ENCODE data around the gene ZNF716. TPM values are rescaled to one million over a fixed set of nuclear protein-coding genes. Genes with fewer than 3 reads are reported as not detected.

Gene ZNF716
- total and polyA plus RNA-seq, 10 donors: not detected

DNA sequence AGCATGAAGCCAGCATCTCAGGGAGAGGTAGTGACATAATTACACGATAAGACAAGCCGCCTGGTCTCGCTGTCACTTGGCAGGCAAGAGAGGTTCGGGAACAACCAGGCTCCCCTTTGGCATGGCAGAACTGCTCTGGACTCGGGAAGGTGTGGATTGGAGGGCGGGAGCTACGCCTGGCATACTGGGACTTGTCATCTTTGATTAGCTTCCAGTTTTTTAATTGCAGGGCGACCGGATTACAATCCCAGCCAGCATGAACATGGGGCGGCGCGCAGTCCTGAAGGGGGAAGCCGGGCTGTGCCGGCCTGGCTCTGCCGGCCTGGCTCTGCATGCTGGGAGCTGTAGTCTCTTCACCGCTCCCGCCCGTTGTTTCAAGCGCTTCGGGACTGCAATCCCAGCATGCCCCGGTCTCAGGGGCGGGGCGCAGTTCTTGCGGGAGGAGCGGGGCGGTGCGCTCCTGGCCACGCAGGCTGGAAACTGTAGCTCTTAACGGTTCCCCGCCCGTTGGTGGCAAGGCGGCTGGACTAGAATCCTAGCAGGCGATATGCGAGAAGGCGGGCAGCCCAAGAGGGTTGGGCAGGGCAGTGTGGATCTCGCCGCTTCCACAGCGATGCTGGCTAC lies 45.5 kb upstream of the ZNF716 start:
- Histone ChIP-seq H3K27ac (peak overlapping the region in 4 of 8 donors; percentile 39 to 78 (median 70)), H3K36me3 (no peaks in the 10 kb centered on the region), H3K4me3 (peak overlapping the region; percentile 10 to 43 (median 32)), H3K27me3 (replicated peaks in 1 of 7) (no peaks in the 10 kb centered on the region), H3K4me1 (no peaks in the 10 kb centered on the region), H3K9me3 (peaks cover 0 to 89% (median 63%) of the 10 kb centered on the region in 8 donors)
- TF ChIP-seq POLR2A (IDR thresholded peaks at IDR 0.05) (no peak), POLR2AphosphoS5 (IDR thresholded peaks at IDR 0.05) (peak in 2 of 3 donors; percentile 46 to 80)
- TF ChIP-seq, protein P1, sequence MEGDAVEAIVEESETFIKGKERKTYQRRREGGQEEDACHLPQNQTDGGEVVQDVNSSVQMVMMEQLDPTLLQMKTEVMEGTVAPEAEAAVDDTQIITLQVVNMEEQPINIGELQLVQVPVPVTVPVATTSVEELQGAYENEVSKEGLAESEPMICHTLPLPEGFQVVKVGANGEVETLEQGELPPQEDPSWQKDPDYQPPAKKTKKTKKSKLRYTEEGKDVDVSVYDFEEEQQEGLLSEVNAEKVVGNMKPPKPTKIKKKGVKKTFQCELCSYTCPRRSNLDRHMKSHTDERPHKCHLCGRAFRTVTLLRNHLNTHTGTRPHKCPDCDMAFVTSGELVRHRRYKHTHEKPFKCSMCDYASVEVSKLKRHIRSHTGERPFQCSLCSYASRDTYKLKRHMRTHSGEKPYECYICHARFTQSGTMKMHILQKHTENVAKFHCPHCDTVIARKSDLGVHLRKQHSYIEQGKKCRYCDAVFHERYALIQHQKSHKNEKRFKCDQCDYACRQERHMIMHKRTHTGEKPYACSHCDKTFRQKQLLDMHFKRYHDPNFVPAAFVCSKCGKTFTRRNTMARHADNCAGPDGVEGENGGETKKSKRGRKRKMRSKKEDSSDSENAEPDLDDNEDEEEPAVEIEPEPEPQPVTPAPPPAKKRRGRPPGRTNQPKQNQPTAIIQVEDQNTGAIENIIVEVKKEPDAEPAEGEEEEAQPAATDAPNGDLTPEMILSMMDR (IDR thresholded peaks at IDR 0.05 in 8 of 11, conservative IDR thresholded peaks at IDR 0.05 in 3 of 11): peak in 1 of 11 experiments; percentile 16
- 34 to 59% (median 51%) methylated on average over 19 to 38 of the region's 38 CpGs for WGBS, 5 donors
- peak; percentile 81 for DNase-seq
- intact Hi-C loops (cut with DNase I; ENCODE audit: low total_unique reads): no loop called here

DNA sequence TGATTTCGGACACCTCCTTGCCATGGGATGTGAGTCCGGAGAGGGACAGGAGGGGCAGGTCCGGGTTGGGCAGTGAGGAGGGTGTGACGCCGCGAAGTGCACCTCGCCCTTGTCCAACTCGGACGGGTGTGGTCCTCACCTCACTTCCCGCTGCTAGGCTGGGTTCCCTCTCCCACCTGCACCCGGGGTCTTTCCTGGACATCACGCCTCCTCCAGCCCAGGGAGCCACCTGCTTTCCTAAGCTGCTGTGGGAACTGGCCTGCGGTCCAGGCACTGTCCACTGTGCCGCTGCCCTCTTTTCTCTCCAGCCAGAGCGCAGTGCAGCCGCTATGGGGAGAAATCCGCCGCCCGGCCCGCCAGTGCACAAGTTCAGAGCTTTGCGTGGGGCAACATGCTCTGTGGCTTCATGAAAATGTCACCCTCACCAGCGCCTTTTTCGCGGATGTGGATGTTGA lies 45.0 kb upstream of the ZNF716 start:
- intact Hi-C loops (cut with DNase I; ENCODE audit: low total_unique reads): no loop called here
- WGBS, 5 donors: 46 to 65% (median 53%) methylated on average over 15 to 24 of the region's 24 CpGs
- peak overlapping the region in 4 of 8 donors; percentile 27 to 43 (median 38) for H3K4me3 ChIP-seq
- DNase-seq: peak; percentile 64
- no peaks in the 10 kb centered on the region for H3K27me3 ChIP-seq (replicated peaks in 1 of 7)
- peak overlapping the region in 2 of 8 donors; percentile 69 to 78 for H3K27ac ChIP-seq
- H3K36me3 ChIP-seq: no peaks in the 10 kb centered on the region
- peaks cover 0 to 88% (median 60%) of the 10 kb centered on the region in 8 donors for H3K9me3 ChIP-seq
- H3K4me1 ChIP-seq: no peaks in the 10 kb centered on the region
- TF ChIP-seq, protein P1 (IDR thresholded peaks at IDR 0.05 in 8 of 11, conservative IDR thresholded peaks at IDR 0.05 in 3 of 11): no peak
- TF ChIP-seq POLR2A (IDR thresholded peaks at IDR 0.05) (no peak), POLR2AphosphoS5 (IDR thresholded peaks at IDR 0.05) (no peak)

DNA sequence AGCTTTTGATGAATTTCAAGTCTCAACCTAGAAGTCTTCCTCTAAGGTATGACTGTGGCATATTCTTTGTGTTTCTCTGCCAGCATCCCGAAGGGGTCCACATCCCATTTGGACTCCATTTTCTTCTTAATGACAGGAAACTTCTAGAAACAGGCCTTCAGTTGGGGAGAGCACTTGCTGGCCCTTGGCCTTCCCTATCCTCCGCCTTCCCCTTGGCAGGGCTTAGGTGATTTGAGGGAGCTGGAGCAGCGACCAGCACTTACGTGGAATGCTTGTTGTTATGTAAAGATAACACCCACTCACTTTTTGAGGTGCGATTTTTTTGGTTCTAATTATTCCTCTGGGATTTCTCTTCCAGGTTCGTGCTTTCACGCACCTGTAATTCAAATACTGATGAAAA lies 42.9 kb upstream of the ZNF716 start:
- peaks cover 0 to 87% (median 62%) of the 10 kb centered on the region in 8 donors for H3K9me3 ChIP-seq
- peaks cover 0 to 5% (median 0%) of the 10 kb centered on the region in 6 donors for H3K36me3 ChIP-seq
- H3K27me3 ChIP-seq (replicated peaks in 1 of 7): no peaks in the 10 kb centered on the region
- WGBS, 5 donors: 63 to 78% (median 71%) methylated on average over 7 of the region's 7 CpGs
- no peaks in the 10 kb centered on the region for H3K4me1 ChIP-seq
- intact Hi-C loops (cut with DNase I; ENCODE audit: low total_unique reads): no loop called here
- no peak for DNase-seq
- no peak overlapping the region for H3K4me3 ChIP-seq
- no peak overlapping the region for H3K27ac ChIP-seq
- TF ChIP-seq POLR2A (IDR thresholded peaks at IDR 0.05) (no peak), POLR2AphosphoS5 (IDR thresholded peaks at IDR 0.05) (no peak)
- TF ChIP-seq, protein P1 (IDR thresholded peaks at IDR 0.05 in 8 of 11, conservative IDR thresholded peaks at IDR 0.05 in 3 of 11): no peak

DNA sequence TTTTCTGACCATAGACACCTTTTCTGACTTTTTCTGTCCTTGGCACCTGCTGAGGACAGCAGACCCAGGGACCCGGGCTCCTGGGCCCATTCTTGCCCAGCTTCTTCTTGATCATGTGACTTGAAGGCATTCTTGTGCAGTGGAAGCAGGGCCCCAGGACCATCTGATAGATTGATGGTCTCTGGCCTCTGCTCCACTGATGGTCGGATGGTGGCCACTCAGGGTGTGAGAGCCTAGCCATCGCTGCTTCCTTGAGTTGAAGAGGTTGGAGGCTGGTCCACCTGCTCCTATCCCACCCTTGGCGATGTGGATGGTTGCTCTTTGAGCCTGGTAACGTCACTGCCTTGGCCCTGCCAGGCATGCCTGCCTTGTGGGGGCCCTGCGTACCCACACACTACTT lies 37.8 kb upstream of the ZNF716 start:
- Histone ChIP-seq H3K36me3 (peaks cover 0 to 5% (median 0%) of the 10 kb centered on the region in 6 donors), H3K4me3 (no peak overlapping the region), H3K4me1 (no peaks in the 10 kb centered on the region), H3K27ac (no peak overlapping the region), H3K9me3 (peaks cover 0 to 93% (median 61%) of the 10 kb centered on the region in 8 donors), H3K27me3 (replicated peaks in 1 of 7) (no peaks in the 10 kb centered on the region)
- 54 to 77% (median 67%) methylated on average over 6 of the region's 6 CpGs; no CpG with 5 or more reads in 1 of the 5 donors for WGBS, 5 donors
- DNase-seq: peak; percentile 33
- TF ChIP-seq POLR2AphosphoS5 (IDR thresholded peaks at IDR 0.05) (no peak), POLR2A (IDR thresholded peaks at IDR 0.05) (no peak)
- TF ChIP-seq, protein P1 (IDR thresholded peaks at IDR 0.05 in 8 of 11, conservative IDR thresholded peaks at IDR 0.05 in 3 of 11): no peak
- intact Hi-C loops (cut with DNase I; ENCODE audit: low total_unique reads): no loop called here
